Endothelial cell of umbilical vein (primary cell): ENCODE measurements around the gene EHD3. TPM values are rescaled to one million over a fixed set of nuclear protein-coding genes. Genes with fewer than 3 reads are reported as not detected.

ENCODE experiments used
- BruUV-seq: library from RNA; stranded (reverse); fragments of 400-500 nt; replicated peaks from 2 replicates; lab custom pipeline; 2021; lab: Mats Ljungman, UMichigan
- CTCF ChIA-PET: fragments of 300-600, 350-600 bp; sonication (Branson Sonifier 250); formaldehyde crosslinking; loops from one replicate; lab custom pipeline; 2021; ENCODE audit warnings: antibody characterized with exemption, inconsistent platforms; lab: Charles Lee
- POLR2A ChIA-PET: fragments of 300-600, 350-600 bp; sonication (Branson Sonifier 250); formaldehyde crosslinking; loops from one replicate; lab custom pipeline; 2021; ENCODE audit warnings: antibody characterized with exemption, inconsistent platforms; lab: Charles Lee
- DNase-seq: peaks from one replicate; pipeline ENCODE4 v3.0.0-alpha.2; 2011; ENCODE audit warnings: low read depth, low spot score
- FAIRE-seq: peaks from 2 replicates; lab custom pipeline; 2011; peaks lifted over from hg19 to GRCh38; lab: Jason Lieb, UNC
- H2AFZ ChIP-seq: 2 replicates; pipeline ENCODE4 v1.6.0; 2012; ENCODE audit warnings: low read depth, low read length, control low read depth, inconsistent platforms
- H3K27ac ChIP-seq: 2 replicates; pipeline ENCODE4 v1.5.1; 2011; ENCODE audit warnings: low read depth, mild to moderate bottlenecking, control low read depth, low read length, moderate library complexity; ENCODE audit not compliant: insufficient read depth
- H3K27me3 ChIP-seq, 2 experiments: 2 replicates each; pipeline versions ENCODE4 v1.6.0 to v1.6.1; 2011; ENCODE audit warnings: low read length in 2 of 2, mixed read lengths in 1 of 2; ENCODE audit not compliant: control insufficient read depth in 2 of 2, insufficient read depth in 2 of 2
- H3K36me3 ChIP-seq, 2 experiments: 2 replicates in 1 of 2; 3 replicates in 1 of 2; pipeline ENCODE4 v1.5.1; 2011; ENCODE audit warnings: low read length in 2 of 2, mild to moderate bottlenecking in 1 of 2, moderate library complexity in 1 of 2; ENCODE audit not compliant: control insufficient read depth in 2 of 2, insufficient read depth in 2 of 2; ENCODE audit errors: extremely low read depth in 1 of 2
- H3K4me1 ChIP-seq: 3 replicates; pipeline ENCODE4 v1.5.1; 2011; ENCODE audit warnings: mild to moderate bottlenecking, low read length; ENCODE audit not compliant: control insufficient read depth, insufficient read depth; ENCODE audit errors: extremely low read depth
- H3K4me2 ChIP-seq: 2 replicates; pipeline ENCODE4 v1.6.1; 2011; ENCODE audit warnings: low read length, control low read depth, mixed read lengths; ENCODE audit not compliant: insufficient read depth
- H3K4me3 ChIP-seq, 3 experiments: fragments of 200-600 bp in 1 of 3; sonication (generic), shearing (Covaris generic) in 1 of 3; replicated peaks in 1 of 3; 2 replicates each; pipeline ENCODE4 v1.5.1; 2011 to 2016; ENCODE audit warnings: control low read depth in 3 of 3, low read length in 3 of 3, mild to moderate bottlenecking in 2 of 3, inconsistent platforms in 1 of 3, low read depth in 1 of 3, moderate library complexity in 1 of 3; ENCODE audit not compliant: insufficient read depth in 1 of 3
- H3K79me2 ChIP-seq: 2 replicates; pipeline ENCODE4 v1.6.0; 2012; ENCODE audit warnings: low read length, inconsistent platforms; ENCODE audit not compliant: control insufficient read depth, insufficient read depth
- H3K9ac ChIP-seq: replicated peaks from 2 replicates; pipeline ENCODE3; 2011; ENCODE audit warnings: low read length, control low read depth; ENCODE audit not compliant: insufficient read depth; ENCODE audit errors: extremely low read depth
- H3K9me1 ChIP-seq: replicated peaks from 3 replicates; pipeline ENCODE4 v1.6.0; 2011; ENCODE audit warnings: mild to moderate bottlenecking, low read length; ENCODE audit not compliant: control insufficient read depth, insufficient read depth; ENCODE audit errors: extremely low read depth
- H3K9me3 ChIP-seq: replicated peaks from 2 replicates; pipeline ENCODE4 v1.5.1; 2012; ENCODE audit warnings: low read length, inconsistent platforms; ENCODE audit not compliant: control insufficient read depth, insufficient read depth
- H4K20me1 ChIP-seq: replicated peaks from 2 replicates; pipeline ENCODE3; 2011; ENCODE audit warnings: mild to moderate bottlenecking, low read length; ENCODE audit not compliant: control insufficient read depth, insufficient read depth; ENCODE audit errors: extremely low read depth
- CTCF ChIP-seq, 2 donors: IDR thresholded peaks; 1 replicate in 1 of 2; 2 replicates in 1 of 2; pipeline ENCODE4 v1.5.1; 2011; ENCODE audit warnings: low read length in 2 of 2, mild to moderate bottlenecking in 2 of 2, moderate library complexity in 2 of 2, control low read depth in 1 of 2, inconsistent platforms in 1 of 2, low read depth in 1 of 2; ENCODE audit not compliant: insufficient read depth in 1 of 2; ENCODE audit errors: extremely low read depth in 1 of 2
- EZH2 ChIP-seq: IDR thresholded peaks from 2 replicates; pipeline ENCODE4 v1.6.1; 2012; ENCODE audit warnings: borderline replicate concordance, low read depth, mild to moderate bottlenecking, moderate library complexity, low read length, inconsistent platforms; ENCODE audit not compliant: severe bottlenecking
- FOS ChIP-seq: IDR thresholded peaks from 2 replicates; pipeline ENCODE4 v1.6.1; 2011; ENCODE audit warnings: mild to moderate bottlenecking, low read length, moderate library complexity, borderline replicate concordance; ENCODE audit not compliant: insufficient read depth
- GATA2 ChIP-seq: IDR thresholded peaks from 2 replicates; pipeline ENCODE4 v1.7.0; 2011; ENCODE audit warnings: low read depth, mild to moderate bottlenecking, moderate library complexity, mixed read lengths, low read length; ENCODE audit not compliant: insufficient read length, insufficient read depth
- JUN ChIP-seq: IDR thresholded peaks from 2 replicates; pipeline ENCODE4 v1.6.1; 2011; ENCODE audit warnings: borderline replicate concordance, low read depth; ENCODE audit not compliant: insufficient read length, insufficient read depth
- MAX ChIP-seq: IDR thresholded peaks from 2 replicates; pipeline ENCODE4 v1.6.1; 2011; ENCODE audit not compliant: insufficient read depth, insufficient read length
- MYC ChIP-seq: IDR thresholded peaks from one replicate; pipeline ENCODE4 v1.6.1; 2011; ENCODE audit warnings: mild to moderate bottlenecking, low read depth, low read length
- POLR2A ChIP-seq: IDR thresholded peaks from 2 replicates; pipeline ENCODE4 v1.6.1; 2012; ENCODE audit warnings: low read depth, mild to moderate bottlenecking, control low read depth, low read length
- POLR2AphosphoS5 ChIP-seq: IDR thresholded peaks from 2 replicates; pipeline ENCODE4 v1.6.1; 2012; ENCODE audit warnings: low read depth, mild to moderate bottlenecking, control low read depth, low read length, moderate library complexity; ENCODE audit not compliant: insufficient read depth
- dilution Hi-C: fragments of 300-500 bp; cut with MboI; formaldehyde crosslinking; loops from one replicate; pipeline ENCODE4 v1.15.0; 2019; ENCODE audit warnings: low sequenced_read_pairs; ENCODE audit not compliant: extremely low pct_ligation_motif_present
- intact Hi-C: fragments of 100-400 bp; cut with micrococcal nuclease; formaldehyde crosslinking; loops from one replicate; pipeline ENCODE4 v1.10.0; 2022
- polyA plus RNA-seq, 4 experiments: library from polyadenylated mRNA; depleted of rRNA in 3 of 4; stranded (reverse) in 3 of 4; unstranded in 1 of 4; fragments of >200 nt; gene quantifications; 2 replicates each; pipeline versions ENCODE4 v1.2.1 to v1.2.3, GENCODE V29; 2011 to 2012; ENCODE audit warnings: missing spikeins in 1 of 4
- total RNA-seq: library from RNA; stranded (reverse); gene quantifications from 2 replicates; pipeline ENCODE4 v1.2.3, GENCODE V29; 2021

The EHD3 gene
- total and polyA plus RNA-seq, 2 donors (not counting 3 experiments of a cell fraction or from before 2014, with no cell fraction given), result 6.5 to 12.1 TPM

GRCh38 chr2:31239593-31240177, 5.7 kb downstream of the EHD3 start:
- Histone ChIP-seq H3K4me3 (no peak overlapping the region), H3K36me3 (no peaks in the 10 kb centered on the region), H3K9me1 (no peaks in the 10 kb centered on the region), H3K9ac (no peak overlapping the region), H3K27ac (no peak overlapping the region), H3K4me1 (peaks cover under 1% of the 10 kb centered on the region), H4K20me1 (no peaks in the 10 kb centered on the region), H3K79me2 (no peaks in the 10 kb centered on the region), H3K9me3 (no peaks in the 10 kb centered on the region), H3K4me2 (no peak overlapping the region), H2AFZ (no peak overlapping the region), H3K27me3 (no peaks in the 10 kb centered on the region)
- no TSS peak for BruUV-seq
- intact Hi-C loops (no loop called here), dilution Hi-C loops (no loop called here)
- TF ChIP-seq MYC, result no peak
- TF ChIP-seq EZH2, result no peak
- TF ChIP-seq JUN, result no peak
- TF ChIP-seq MAX, result no peak
- TF ChIP-seq FOS, result no peak
- TF ChIP-seq GATA2, result no peak
- no peak for TF ChIP-seq CTCF (IDR thresholded peaks at IDR 0.05; ENCODE audit: extremely low read depth in 1 of 2, insufficient read depth in 1 of 2, low read depth in 1 of 2, low read length in 2 of 2)
- TF ChIP-seq POLR2A, result no peak
- no peak for TF ChIP-seq POLR2AphosphoS5
- CTCF ChIA-PET, result no interaction called here
- FAIRE-seq (no peak), DNase-seq (no peak)
- POLR2A ChIA-PET, result no interaction called here
